WTC11 (cell line): Measurements from ENCODE around the gene SYT1. TPM values are rescaled to one million over a fixed set of nuclear protein-coding genes. Genes with fewer than 3 reads are reported as not detected.

ENCODE experiments used
- ATAC-seq: fragments of 200-7000 bp; cut with Tn5 transposase; 2 replicates; pipeline ENCODE4 v1.10.0; 2021; ENCODE audit warnings: mild to moderate bottlenecking, moderate library complexity
- CTCF ChIA-PET: fragments of 300-600 bp; sonication (Branson Sonifier 250); formaldehyde crosslinking; loops from one replicate; lab custom pipeline; 2021; ENCODE audit warnings: antibody characterized with exemption; lab: Charles Lee
- POLR2A ChIA-PET: fragments of 350-600 bp; sonication (Branson Sonifier 250); formaldehyde crosslinking; loops from one replicate; lab custom pipeline; 2021; ENCODE audit warnings: antibody characterized with exemption; lab: Charles Lee
- DNase-seq: peaks from one replicate; pipeline ENCODE4 v3.0.0; 2021; ENCODE audit warnings: low spot score
- H3K27ac Mint-ChIP-seq: 2 replicates; pipeline ENCODE4 v1.8.0; 2021; ENCODE audit warnings: mixed read lengths
- H3K27me3 Mint-ChIP-seq: 2 replicates; pipeline ENCODE4 v1.8.0; 2021; ENCODE audit warnings: low read depth, mild to moderate bottlenecking, moderate library complexity, mixed read lengths
- H3K36me3 Mint-ChIP-seq: 2 replicates; pipeline ENCODE4 v1.8.0; 2021; ENCODE audit warnings: mixed read lengths
- H3K4me1 Mint-ChIP-seq: 2 replicates; pipeline ENCODE4 v1.8.0; 2022; ENCODE audit warnings: mixed read lengths
- H3K4me3 Mint-ChIP-seq: 2 replicates; pipeline ENCODE4 v1.8.0; 2021; ENCODE audit warnings: mild to moderate bottlenecking, moderate library complexity, mixed read lengths
- H3K9me3 Mint-ChIP-seq: 2 replicates; pipeline ENCODE4 v1.8.0; 2021; ENCODE audit warnings: mixed read lengths
- ARID4B ChIP-seq: sonication (generic); formaldehyde crosslinking; IDR thresholded peaks from 2 replicates; pipeline ENCODE4 v1.8.0; 2023; ENCODE audit warnings: missing genetic modification reagents, mild to moderate bottlenecking, borderline replicate concordance
- E2F5 ChIP-seq: sonication (generic); formaldehyde crosslinking; IDR thresholded peaks from 2 replicates; pipeline ENCODE4 v1.8.1; 2022; ENCODE audit warnings: mild to moderate bottlenecking, moderate library complexity, missing genetic modification reagents
- ETV6 ChIP-seq: sonication (generic); formaldehyde crosslinking; IDR thresholded peaks from 2 replicates; pipeline ENCODE4 v1.8.1; 2022; ENCODE audit warnings: mild to moderate bottlenecking, missing genetic modification reagents
- FOXK1 ChIP-seq: sonication (generic); formaldehyde crosslinking; IDR thresholded peaks from 2 replicates; pipeline ENCODE4 v1.8.0; 2022; ENCODE audit warnings: mild to moderate bottlenecking, moderate library complexity, missing genetic modification reagents
- JAZF1 ChIP-seq: fragments of 250-450 bp; sonication (Bioruptor Pico); IDR thresholded peaks from 2 replicates; pipeline ENCODE4 v1.9.0; 2021; ENCODE audit warnings: moderate library complexity, mild to moderate bottlenecking, inconsistent platforms
- NR2C2 ChIP-seq: sonication (generic); formaldehyde crosslinking; IDR thresholded peaks from 2 replicates; pipeline ENCODE4 v1.8.0; 2022; ENCODE audit warnings: mild to moderate bottlenecking, missing genetic modification reagents
- OVOL2 ChIP-seq: fragments of 250-450 bp; sonication (Bioruptor Pico); IDR thresholded peaks from 2 replicates; pipeline ENCODE4 v1.9.0; 2021; ENCODE audit warnings: mild to moderate bottlenecking, borderline replicate concordance
- RORB ChIP-seq: fragments of 250-450 bp; sonication (Bioruptor Pico); IDR thresholded peaks from 2 replicates; pipeline ENCODE4 v1.9.0; 2021; ENCODE audit warnings: mild to moderate bottlenecking
- SMAD4 ChIP-seq: sonication (generic); formaldehyde crosslinking; IDR thresholded peaks from 2 replicates; pipeline ENCODE4 v1.8.0; 2022; ENCODE audit warnings: mild to moderate bottlenecking, missing genetic modification reagents
- TCF7 ChIP-seq: sonication (generic); formaldehyde crosslinking; IDR thresholded peaks from 2 replicates; pipeline ENCODE4 v1.8.0; 2022; ENCODE audit warnings: mild to moderate bottlenecking, low read depth, missing genetic modification reagents, moderate library complexity
- ZMAT4 ChIP-seq: fragments of 250-450 bp; sonication (Bioruptor Pico); IDR thresholded peaks from 2 replicates; pipeline ENCODE4 v1.9.0; 2021; ENCODE audit warnings: mild to moderate bottlenecking
- ZNF416 ChIP-seq: fragments of 250-450 bp; sonication (Bioruptor Pico); IDR thresholded peaks from 2 replicates; pipeline ENCODE4 v1.9.0; 2021; ENCODE audit warnings: mild to moderate bottlenecking, inconsistent platforms
- total RNA-seq: library from RNA; stranded (reverse); gene quantifications from 3 replicates; pipeline ENCODE4 v1.2.3, GENCODE V29; 2021
- TF ChIP-seq, protein P1 (sequence below): sonication (generic); formaldehyde crosslinking; IDR thresholded peaks from 2 replicates; pipeline ENCODE4 v1.8.1; 2023; ENCODE audit warnings: mild to moderate bottlenecking, missing genetic modification reagents, borderline replicate concordance
- TF ChIP-seq, protein P2 (sequence below): sonication (generic); formaldehyde crosslinking; IDR thresholded peaks from 2 replicates; pipeline ENCODE4 v1.8.0; 2023; ENCODE audit warnings: mild to moderate bottlenecking, missing genetic modification reagents

The SYT1 gene
- total RNA-seq, 1 experiment from 2014 or later, result 45.2 TPM

- TF ChIP-seq, protein P1, sequence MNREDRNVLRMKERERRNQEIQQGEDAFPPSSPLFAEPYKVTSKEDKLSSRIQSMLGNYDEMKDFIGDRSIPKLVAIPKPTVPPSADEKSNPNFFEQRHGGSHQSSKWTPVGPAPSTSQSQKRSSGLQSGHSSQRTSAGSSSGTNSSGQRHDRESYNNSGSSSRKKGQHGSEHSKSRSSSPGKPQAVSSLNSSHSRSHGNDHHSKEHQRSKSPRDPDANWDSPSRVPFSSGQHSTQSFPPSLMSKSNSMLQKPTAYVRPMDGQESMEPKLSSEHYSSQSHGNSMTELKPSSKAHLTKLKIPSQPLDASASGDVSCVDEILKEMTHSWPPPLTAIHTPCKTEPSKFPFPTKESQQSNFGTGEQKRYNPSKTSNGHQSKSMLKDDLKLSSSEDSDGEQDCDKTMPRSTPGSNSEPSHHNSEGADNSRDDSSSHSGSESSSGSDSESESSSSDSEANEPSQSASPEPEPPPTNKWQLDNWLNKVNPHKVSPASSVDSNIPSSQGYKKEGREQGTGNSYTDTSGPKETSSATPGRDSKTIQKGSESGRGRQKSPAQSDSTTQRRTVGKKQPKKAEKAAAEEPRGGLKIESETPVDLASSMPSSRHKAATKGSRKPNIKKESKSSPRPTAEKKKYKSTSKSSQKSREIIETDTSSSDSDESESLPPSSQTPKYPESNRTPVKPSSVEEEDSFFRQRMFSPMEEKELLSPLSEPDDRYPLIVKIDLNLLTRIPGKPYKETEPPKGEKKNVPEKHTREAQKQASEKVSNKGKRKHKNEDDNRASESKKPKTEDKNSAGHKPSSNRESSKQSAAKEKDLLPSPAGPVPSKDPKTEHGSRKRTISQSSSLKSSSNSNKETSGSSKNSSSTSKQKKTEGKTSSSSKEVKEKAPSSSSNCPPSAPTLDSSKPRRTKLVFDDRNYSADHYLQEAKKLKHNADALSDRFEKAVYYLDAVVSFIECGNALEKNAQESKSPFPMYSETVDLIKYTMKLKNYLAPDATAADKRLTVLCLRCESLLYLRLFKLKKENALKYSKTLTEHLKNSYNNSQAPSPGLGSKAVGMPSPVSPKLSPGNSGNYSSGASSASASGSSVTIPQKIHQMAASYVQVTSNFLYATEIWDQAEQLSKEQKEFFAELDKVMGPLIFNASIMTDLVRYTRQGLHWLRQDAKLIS, result no peak
- TF ChIP-seq NR2C2 (no peak), RORB (CRISPR knock-in tag) (no peak)
- TF ChIP-seq, all 79 proteins: peak for 0
Measured at GRCh38 chr12:79000501-79000900, 135.9 kb downstream of the SYT1 start (continued).

DNA sequence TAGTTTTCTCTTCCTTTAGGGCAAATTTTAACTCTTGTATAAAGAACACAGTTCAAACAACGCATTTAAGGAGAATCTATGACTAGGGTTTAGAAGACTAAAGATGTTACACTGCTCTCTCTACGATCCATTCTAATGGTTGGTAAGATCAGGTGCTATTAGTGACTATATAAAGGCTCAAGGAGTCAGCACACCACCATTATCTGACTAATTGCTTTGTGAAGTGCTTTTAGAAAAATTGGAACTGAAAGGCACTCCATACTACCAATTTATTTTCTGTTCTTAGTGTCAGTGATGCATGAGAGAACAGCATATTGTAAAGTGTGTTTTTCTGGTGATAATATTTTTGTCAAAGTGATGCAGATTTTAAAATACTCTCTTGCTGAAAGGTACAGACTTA, 136.8 kb downstream of the SYT1 start:
- ChIA-PET POLR2A (no interaction called here), CTCF (no interaction called here)
- Mint-ChIP-seq H3K4me3 (no peak overlapping the region), H3K27me3 (no peaks in the 10 kb centered on the region), H3K4me1 (peaks cover 22% of the 10 kb centered on the region), H3K27ac (no peak overlapping the region), H3K9me3 (no peaks in the 10 kb centered on the region), H3K36me3 (no peaks in the 10 kb centered on the region)
- TF ChIP-seq ZMAT4 (CRISPR knock-in tag) (no peak), ZNF416 (no peak), FOXK1 (no peak), NR2C2 (no peak), OVOL2 (CRISPR knock-in tag) (no peak)
- DNase-seq (no peak), ATAC-seq (no peak)

- Mint-ChIP-seq H3K4me1 (peaks cover 19% of the 10 kb centered on the region), H3K9me3 (no peaks in the 10 kb centered on the region), H3K4me3 (no peak overlapping the region), H3K36me3 (no peaks in the 10 kb centered on the region), H3K27ac (no peak overlapping the region), H3K27me3 (no peaks in the 10 kb centered on the region)
- ChIA-PET CTCF (no interaction called here), POLR2A (no interaction called here)
- TF ChIP-seq ETV6 (CRISPR knock-in tag), result no peak
- TF ChIP-seq NR2C2, result no peak
- ATAC-seq, result no peak
- no peak for DNase-seq
Measured at GRCh38 chr12:79006306-79006705, 141.7 kb downstream of the SYT1 start.

- H3K36me3 Mint-ChIP-seq, result no peaks in the 10 kb centered on the region
- no peaks in the 10 kb centered on the region for H3K9me3 Mint-ChIP-seq
- H3K27ac Mint-ChIP-seq, result no peak overlapping the region
- ChIA-PET CTCF (interaction anchor here (0.7 kb wide), 1 partner anchor 8 kb away, joined by 4 read pairs; no protein-coding TSS in a partner anchor), POLR2A (no interaction called here)
- H3K4me1 Mint-ChIP-seq, result 0 out of 2 replicates have a peak, but pooled peaks cover 4% of the 10 kb centered on the region
- ATAC-seq (no peak), DNase-seq (no peak)
- H3K27me3 Mint-ChIP-seq, result no peaks in the 10 kb centered on the region
- H3K4me3 Mint-ChIP-seq, result no peak overlapping the region
- TF ChIP-seq SMAD4 (CRISPR knock-in tag) (no peak), ZNF416 (no peak), E2F5 (CRISPR knock-in tag) (no peak)
Measured at GRCh38 chr12:79008591-79008990, 144.0 kb downstream of the SYT1 start.

DNA sequence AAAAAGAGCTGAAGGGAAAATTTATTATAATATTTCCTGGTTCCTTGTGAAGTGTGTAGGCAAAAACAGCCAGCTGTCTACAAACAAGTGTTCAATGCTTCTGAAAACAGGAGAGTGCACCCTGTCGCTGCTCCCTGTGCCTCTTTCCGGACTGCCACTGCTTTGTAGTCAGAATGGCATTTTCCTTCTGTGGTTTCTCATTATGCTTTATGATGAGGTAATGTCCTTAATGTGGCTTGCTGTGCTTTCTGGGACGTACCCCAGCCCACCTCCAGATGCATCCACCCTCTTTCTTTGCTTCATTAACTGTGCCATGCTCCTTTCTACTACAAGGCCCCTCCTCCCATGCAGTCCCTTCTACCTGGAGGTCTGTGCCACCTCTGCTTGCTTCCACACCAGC, 148.1 kb downstream of the SYT1 start:
- 0 out of 2 replicates have a peak, but pooled peaks cover 4% of the 10 kb centered on the region for H3K4me1 Mint-ChIP-seq
- no peaks in the 10 kb centered on the region for H3K27me3 Mint-ChIP-seq
- H3K9me3 Mint-ChIP-seq, result peaks cover 5% of the 10 kb centered on the region
- H3K27ac Mint-ChIP-seq, result no peak overlapping the region
- CTCF ChIA-PET, result no interaction called here
- POLR2A ChIA-PET, result no interaction called here
- DNase-seq (no peak), ATAC-seq (no peak)
- H3K4me3 Mint-ChIP-seq, result no peak overlapping the region
- H3K36me3 Mint-ChIP-seq, result peaks cover 7% of the 10 kb centered on the region
- TF ChIP-seq FOXK1 (no peak), ARID4B (CRISPR knock-in tag) (no peak), JAZF1 (CRISPR knock-in tag) (no peak), TCF7 (CRISPR knock-in tag) (no peak)
- TF ChIP-seq, protein P2, sequence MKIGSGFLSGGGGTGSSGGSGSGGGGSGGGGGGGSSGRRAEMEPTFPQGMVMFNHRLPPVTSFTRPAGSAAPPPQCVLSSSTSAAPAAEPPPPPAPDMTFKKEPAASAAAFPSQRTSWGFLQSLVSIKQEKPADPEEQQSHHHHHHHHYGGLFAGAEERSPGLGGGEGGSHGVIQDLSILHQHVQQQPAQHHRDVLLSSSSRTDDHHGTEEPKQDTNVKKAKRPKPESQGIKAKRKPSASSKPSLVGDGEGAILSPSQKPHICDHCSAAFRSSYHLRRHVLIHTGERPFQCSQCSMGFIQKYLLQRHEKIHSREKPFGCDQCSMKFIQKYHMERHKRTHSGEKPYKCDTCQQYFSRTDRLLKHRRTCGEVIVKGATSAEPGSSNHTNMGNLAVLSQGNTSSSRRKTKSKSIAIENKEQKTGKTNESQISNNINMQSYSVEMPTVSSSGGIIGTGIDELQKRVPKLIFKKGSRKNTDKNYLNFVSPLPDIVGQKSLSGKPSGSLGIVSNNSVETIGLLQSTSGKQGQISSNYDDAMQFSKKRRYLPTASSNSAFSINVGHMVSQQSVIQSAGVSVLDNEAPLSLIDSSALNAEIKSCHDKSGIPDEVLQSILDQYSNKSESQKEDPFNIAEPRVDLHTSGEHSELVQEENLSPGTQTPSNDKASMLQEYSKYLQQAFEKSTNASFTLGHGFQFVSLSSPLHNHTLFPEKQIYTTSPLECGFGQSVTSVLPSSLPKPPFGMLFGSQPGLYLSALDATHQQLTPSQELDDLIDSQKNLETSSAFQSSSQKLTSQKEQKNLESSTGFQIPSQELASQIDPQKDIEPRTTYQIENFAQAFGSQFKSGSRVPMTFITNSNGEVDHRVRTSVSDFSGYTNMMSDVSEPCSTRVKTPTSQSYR (CRISPR knock-in tag), result no peak
